ENCODE measurements around the gene CAPN8.

Gene CAPN8

GRCh38 chr1:223513309-223513708 lies 152.2 kb downstream of the CAPN8 start:
- TF ChIP-seq CTCF (IDR thresholded peaks at IDR 0.05) = no peak
- H3K27ac Mint-ChIP-seq = no peak overlapping the region

GRCh38 chr1:223512057-223512456 lies 153.4 kb downstream of the CAPN8 start:
- Mint-ChIP-seq H3K4me1 (peaks cover 48% of the 10 kb centered on the region), H3K27me3 (ENCODE audit: low read depth, poor library complexity) (peaks cover 9% of the 10 kb centered on the region), H3K36me3 (ENCODE audit: low read depth) (peaks cover 8% of the 10 kb centered on the region), H3K27ac (no peak overlapping the region), H3K9me3 (peaks cover 20% of the 10 kb centered on the region), H3K4me3 (no peak overlapping the region)
- TF ChIP-seq CTCF (IDR thresholded peaks at IDR 0.05) = no peak
- no peak for DNase-seq

More at GRCh38 chr1:223513309-223513708, 152.2 kb downstream of the CAPN8 start:
- no peak overlapping the region for H3K4me3 Mint-ChIP-seq
- peaks cover 8% of the 10 kb centered on the region for H3K27me3 Mint-ChIP-seq (ENCODE audit: low read depth, poor library complexity)
- H3K9me3 Mint-ChIP-seq = peaks cover 27% of the 10 kb centered on the region
- peaks cover 8% of the 10 kb centered on the region for H3K36me3 Mint-ChIP-seq (ENCODE audit: low read depth)
- peaks cover 38% of the 10 kb centered on the region for H3K4me1 Mint-ChIP-seq
- DNase-seq = no peak

- H3K4me1 Mint-ChIP-seq = peaks cover 54% of the 10 kb centered on the region
- DNase-seq = no peak
- peaks cover 3% of the 10 kb centered on the region for H3K27me3 Mint-ChIP-seq (ENCODE audit: low read depth, poor library complexity)
- no peak for TF ChIP-seq CTCF (IDR thresholded peaks at IDR 0.05)
- no peak overlapping the region for H3K4me3 Mint-ChIP-seq
- peaks cover 8% of the 10 kb centered on the region for H3K36me3 Mint-ChIP-seq (ENCODE audit: low read depth)
- H3K9me3 Mint-ChIP-seq = peaks cover 20% of the 10 kb centered on the region
- H3K27ac Mint-ChIP-seq = no peak overlapping the region
Measured at GRCh38 chr1:223508796-223509195, 156.7 kb downstream of the CAPN8 start.

GRCh38 chr1:223504741-223505140 lies 160.8 kb downstream of the CAPN8 start:
- Mint-ChIP-seq H3K36me3 (ENCODE audit: low read depth) (no peaks in the 10 kb centered on the region), H3K27me3 (ENCODE audit: low read depth, poor library complexity) (peaks cover 7% of the 10 kb centered on the region), H3K27ac (no peak overlapping the region), H3K9me3 (peaks cover under 1% of the 10 kb centered on the region), H3K4me1 (peaks cover 54% of the 10 kb centered on the region), H3K4me3 (no peak overlapping the region)
- DNase-seq = no peak
- TF ChIP-seq CTCF (IDR thresholded peaks at IDR 0.05) = no peak

- Mint-ChIP-seq H3K9me3 (no peaks in the 10 kb centered on the region), H3K4me3 (no peak overlapping the region), H3K27me3 (ENCODE audit: low read depth, poor library complexity) (peaks cover 5% of the 10 kb centered on the region), H3K27ac (no peak overlapping the region), H3K36me3 (ENCODE audit: low read depth) (no peaks in the 10 kb centered on the region), H3K4me1 (peaks cover 49% of the 10 kb centered on the region)
- no peak for DNase-seq
- TF ChIP-seq CTCF (IDR thresholded peaks at IDR 0.05) = no peak
Measured at GRCh38 chr1:223503348-223503747, 162.2 kb downstream of the CAPN8 start.

GRCh38 chr1:223500560-223501425 lies 164.7 kb downstream of the CAPN8 start:
- no peaks in the 10 kb centered on the region for H3K9me3 Mint-ChIP-seq
- TF ChIP-seq CTCF (IDR thresholded peaks at IDR 0.05) = no peak
- H3K27ac Mint-ChIP-seq = no peak overlapping the region
- H3K36me3 Mint-ChIP-seq (ENCODE audit: low read depth) = no peaks in the 10 kb centered on the region
- DNase-seq = no peak
- no peak overlapping the region for H3K4me3 Mint-ChIP-seq
- peaks cover 34% of the 10 kb centered on the region for H3K4me1 Mint-ChIP-seq
- H3K27me3 Mint-ChIP-seq (ENCODE audit: low read depth, poor library complexity) = peaks cover 4% of the 10 kb centered on the region
